Mucosa of gallbladder (tissue), 1 donor: ENCODE measurements around the gene LCA5. TPM values are rescaled to one million over a fixed set of nuclear protein-coding genes. Genes with fewer than 3 reads are reported as not detected.
A peak's percentile ranks its signal among the peaks of the same experiment; 100 is the strongest.
"Not testable (repeated sequence)": the region's sequence is repeated elsewhere in the genome, so short reads cannot be mapped to it uniquely, and the experiment has no call there.

Experiments
- DNase-seq: peaks from one replicate; pipeline ENCODE4 v3.0.0-alpha.2; 2020; ENCODE audit warnings: low spot score
- total RNA-seq: library from RNA; stranded (reverse); gene quantifications from one replicate; pipeline ENCODE4 v1.2.1, GENCODE V29; 2021
- donor health status: DM: no; HTN: no; CAD: no.

Gene LCA5
- total RNA-seq, 1 donor from 2014 or later = 5.7 TPM

GRCh38 chr6:79538106-79538971 is 1.1 kb upstream of the LCA5 start:
- no peak for DNase-seq

DNA sequence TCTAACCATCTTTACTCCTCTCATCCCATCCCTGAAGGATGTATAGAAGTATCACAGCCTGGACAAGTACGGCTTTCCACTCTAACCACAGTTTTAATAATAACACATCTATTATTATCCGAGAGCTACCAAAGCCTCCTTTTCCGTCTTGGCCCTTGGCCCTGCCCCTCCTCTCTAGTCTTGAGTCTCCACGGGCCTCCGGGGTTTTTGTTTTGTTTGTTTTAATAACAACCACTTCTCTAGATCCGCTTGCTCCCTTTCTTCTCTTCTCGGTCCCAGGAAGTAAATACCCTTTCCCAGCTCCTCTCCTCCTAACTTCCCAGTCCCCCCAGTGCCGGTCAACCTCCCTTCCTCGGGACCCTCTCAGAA is 661 bp downstream of the LCA5 start:
- DNase-seq = peak; percentile 19

DNA sequence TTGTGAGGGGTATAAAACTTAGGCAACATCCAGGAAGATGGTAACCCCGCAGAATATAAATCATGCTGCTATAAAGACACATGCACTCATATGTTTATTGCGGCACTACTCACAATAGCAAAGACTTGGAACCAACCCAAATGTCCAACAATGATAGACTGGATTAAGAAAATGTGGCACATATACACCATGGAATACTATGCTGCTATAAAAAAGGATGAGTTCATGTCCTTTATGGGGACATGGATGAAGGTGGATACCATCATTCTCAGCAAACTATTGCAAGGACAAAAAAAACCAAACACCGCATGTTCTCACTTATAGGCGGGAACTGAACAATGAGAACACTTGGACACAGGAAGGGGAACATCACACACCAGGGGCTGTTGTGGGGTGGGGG is 7.7 kb downstream of the LCA5 start:
- DNase-seq = not testable (repeated sequence)

GRCh38 chr6:79526897-79527296 is 10.3 kb downstream of the LCA5 start:
- no peak for DNase-seq

- DNase-seq = no peak
These were observed 11.7 kb downstream of the LCA5 start for GRCh38 chr6:79525272-79526100.

GRCh38 chr6:79524065-79524464 is 13.2 kb downstream of the LCA5 start:
- DNase-seq = no peak

DNA sequence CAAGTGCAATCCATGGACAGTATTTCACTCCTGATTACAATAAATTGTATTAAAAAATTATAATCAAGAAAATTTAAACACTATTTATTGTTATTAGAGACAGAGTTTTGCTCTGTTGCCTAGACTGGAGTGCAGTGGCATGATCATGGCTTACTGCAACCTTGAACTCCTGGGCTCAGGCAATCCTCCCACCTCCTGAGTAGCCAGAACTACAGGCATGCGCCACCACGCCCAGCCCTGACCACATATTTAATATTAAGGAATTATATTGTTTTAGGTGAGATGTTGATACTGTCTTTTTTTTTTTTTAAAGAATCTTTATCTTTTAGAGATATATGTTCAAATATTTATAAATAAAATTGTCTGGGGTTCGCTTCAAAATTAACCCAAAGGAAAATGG is 14.6 kb downstream of the LCA5 start:
- no peak for DNase-seq

- DNase-seq = no peak
These were observed 16.7 kb downstream of the LCA5 start for GRCh38 chr6:79520534-79520933.

DNA sequence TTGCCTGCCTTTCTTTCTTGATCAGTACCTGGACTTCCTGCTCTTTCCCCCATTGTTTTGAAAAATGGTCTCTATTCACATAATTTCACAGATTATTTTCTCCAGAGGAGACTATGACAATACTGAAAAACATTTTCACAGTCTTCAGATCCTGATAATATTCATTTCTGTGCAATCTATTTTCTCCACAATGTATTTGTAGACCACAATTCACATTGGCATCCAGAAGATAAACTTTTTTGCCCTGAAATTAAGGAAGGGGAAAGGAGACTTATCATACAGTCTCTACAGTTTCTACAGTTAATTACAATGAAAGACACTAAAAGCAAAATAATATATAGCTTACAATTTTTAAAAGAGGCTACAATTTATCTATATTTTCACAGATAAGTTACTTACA is 18.4 kb downstream of the LCA5 start:
- DNase-seq = no peak

- no peak for DNase-seq
These were observed 21.8 kb downstream of the LCA5 start for GRCh38 chr6:79515436-79515835.

GRCh38 chr6:79513111-79513510 is 24.1 kb downstream of the LCA5 start:
- no peak for DNase-seq

GRCh38 chr6:79512014-79512413 is 25.2 kb downstream of the LCA5 start:
- no peak for DNase-seq

GRCh38 chr6:79510707-79511106 is 26.5 kb downstream of the LCA5 start:
- DNase-seq = no peak

GRCh38 chr6:79506251-79506650 is 31.0 kb downstream of the LCA5 start:
- no peak for DNase-seq

- DNase-seq = no peak
These were observed 32.9 kb downstream of the LCA5 start for GRCh38 chr6:79504372-79504771.

DNA sequence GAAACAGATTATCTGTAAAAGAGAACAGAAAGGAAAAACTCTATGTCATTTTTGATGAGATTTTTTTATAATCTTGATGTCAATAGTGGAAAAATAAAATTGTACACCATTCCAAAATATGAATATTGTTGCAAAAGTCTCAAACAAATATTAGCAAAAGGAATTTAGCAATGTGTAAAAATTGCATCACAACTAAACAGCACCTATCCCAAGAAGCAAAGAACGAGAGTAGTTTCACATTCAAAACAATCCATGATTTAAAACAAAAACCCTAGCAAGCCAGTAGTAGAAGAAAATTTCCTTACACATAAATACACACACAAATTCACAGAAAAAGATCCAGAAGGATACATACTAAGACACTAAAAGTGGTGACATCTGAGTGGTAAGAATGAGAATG is 38.4 kb downstream of the LCA5 start:
- no peak for DNase-seq

DNA sequence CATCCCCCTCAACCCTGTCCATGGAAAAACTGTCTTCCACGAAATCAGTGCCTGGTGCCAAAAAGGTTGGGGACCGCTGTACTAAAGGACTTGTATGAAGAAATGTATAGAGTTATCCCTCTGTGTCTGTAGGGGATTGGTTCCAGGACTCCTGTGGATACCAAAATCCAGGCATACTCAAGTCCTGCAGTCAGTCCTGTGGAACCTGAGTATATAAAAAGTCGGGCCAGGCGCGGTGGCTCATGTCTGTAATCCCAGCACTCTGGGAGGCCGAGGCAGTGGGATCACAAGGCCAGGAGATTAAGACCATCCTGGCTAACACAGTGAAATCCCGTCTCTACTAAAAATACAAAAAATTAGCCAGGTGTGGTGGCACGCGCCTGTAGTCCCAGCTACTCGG is 42.0 kb downstream of the LCA5 start:
- no peak for DNase-seq

DNA sequence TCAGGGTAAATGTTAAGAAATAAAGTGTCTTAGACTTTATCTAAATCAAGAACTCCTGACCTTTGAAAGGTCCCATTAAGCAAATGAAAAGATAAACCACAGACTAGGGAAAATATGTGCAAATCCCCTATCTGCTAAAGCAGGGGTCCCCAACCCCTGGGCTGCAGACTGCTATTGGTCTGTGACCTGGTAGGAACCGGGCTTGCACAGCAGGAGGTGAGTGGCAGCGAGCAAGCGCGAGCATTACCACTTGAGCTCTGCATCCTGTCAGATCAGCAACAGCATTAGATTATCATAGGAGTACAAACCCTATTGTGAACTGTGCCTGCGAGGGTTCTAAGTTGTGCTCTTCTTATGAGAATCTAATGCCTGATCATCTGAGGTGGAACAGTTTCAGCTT is 42.4 kb downstream of the LCA5 start:
- no peak for DNase-seq

- DNase-seq = no peak
These were observed 66.5 kb downstream of the LCA5 start for GRCh38 chr6:79470728-79471127.

DNA sequence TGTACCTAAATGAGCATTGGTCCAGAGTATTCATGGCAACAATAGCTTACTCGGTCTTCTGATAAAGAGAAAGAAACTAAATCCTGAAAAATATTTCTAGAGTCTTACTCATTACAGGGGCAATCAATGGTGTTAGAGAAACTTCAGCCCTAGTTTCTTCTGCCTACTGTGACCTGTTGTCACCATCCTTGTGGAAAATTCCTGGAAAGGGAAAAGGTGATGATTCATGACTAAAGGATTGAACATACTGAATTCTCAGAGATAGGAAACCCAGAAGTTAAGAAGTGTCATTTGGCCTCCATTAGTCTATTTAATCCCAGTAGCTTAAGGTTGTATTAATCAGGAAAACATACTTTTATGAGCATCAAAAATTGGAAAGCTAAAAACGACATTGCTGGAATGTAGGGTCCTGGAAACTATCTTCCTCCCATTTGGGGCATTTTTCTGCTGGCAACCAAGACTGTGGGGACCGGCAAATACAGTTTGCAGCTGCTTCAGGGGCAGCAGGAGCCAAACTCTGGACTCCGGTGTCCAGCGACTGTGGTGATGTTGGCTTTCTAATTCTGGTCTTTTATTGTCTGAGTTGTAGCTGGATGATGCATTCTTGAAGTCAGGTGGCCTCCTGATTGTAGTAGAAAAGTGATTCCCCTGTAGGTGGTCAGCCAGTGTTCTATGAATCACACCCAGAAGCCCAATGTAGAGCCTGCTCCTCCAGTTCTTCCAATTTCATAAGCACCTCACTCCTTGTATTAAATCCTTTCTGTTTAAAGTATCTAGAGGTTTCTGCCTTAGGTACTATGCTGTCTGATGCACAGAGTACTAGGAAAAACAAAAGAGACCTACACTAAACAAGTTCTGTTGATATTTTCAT is 67.6 kb downstream of the LCA5 start:
- no peak for DNase-seq

DNA sequence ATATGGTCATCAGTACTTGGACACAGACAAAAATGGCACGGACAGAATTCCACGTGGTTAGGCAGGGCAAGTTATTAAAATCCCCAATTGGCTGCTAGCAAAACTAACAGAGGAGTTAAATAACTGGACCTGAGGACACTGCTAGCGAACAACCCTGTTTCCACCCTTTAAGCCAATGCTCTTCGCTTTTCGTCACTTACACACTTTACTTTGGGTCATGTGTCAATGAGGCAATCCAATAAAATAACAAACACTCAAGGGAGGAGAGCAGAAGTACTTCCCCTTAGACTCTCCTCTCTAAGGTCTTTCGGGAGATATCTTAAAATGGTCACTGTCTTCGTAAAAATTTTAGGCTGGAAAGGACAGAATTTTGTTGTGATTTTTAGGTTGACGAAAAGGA is 68.6 kb downstream of the LCA5 start:
- DNase-seq = no peak

- DNase-seq = no peak
These were observed 69.1 kb downstream of the LCA5 start for GRCh38 chr6:79468116-79468515.
